OCI-LY7 (cell line): ENCODE results near the gene SYK. TPM values are rescaled to one million over a fixed set of nuclear protein-coding genes. Genes with fewer than 3 reads are reported as not detected.

Experiments
- BruUV-seq: library from RNA; stranded (reverse); fragments of 400-500 nt; replicated peaks from 2 replicates; lab custom pipeline; 2021; lab: Mats Ljungman, UMichigan
- CTCF ChIA-PET: fragments of 300-600 bp; sonication (Branson Sonifier 250); formaldehyde crosslinking; loops from one replicate; lab custom pipeline; 2022; ENCODE audit warnings: antibody characterized with exemption; ENCODE audit not compliant: unreplicated experiment; lab: Charles Lee
- POLR2A ChIA-PET: fragments of 300-600 bp; sonication (Branson Sonifier 250); formaldehyde crosslinking; loops from one replicate; lab custom pipeline; 2022; ENCODE audit warnings: antibody characterized with exemption; lab: Charles Lee
- DNase-seq: peaks from one replicate; pipeline ENCODE4 v3.0.0-alpha.2; 2015; ENCODE audit warnings: low spot score
- H2AFZ ChIP-seq: fragments of 200-600 bp; sonication (generic), shearing (Covaris generic); 2 replicates; pipeline ENCODE4 v1.6.1; 2014; ENCODE audit warnings: mild to moderate bottlenecking, antibody characterized with exemption, low read length, moderate library complexity
- H3K27ac ChIP-seq: fragments of 200-600 bp; sonication (generic); 2 replicates; pipeline ENCODE4 v1.5.1; 2014; ENCODE audit warnings: mixed run types, low read depth, mild to moderate bottlenecking, moderate library complexity, low read length, inconsistent platforms; ENCODE audit not compliant: poor library complexity, severe bottlenecking
- H3K36me3 ChIP-seq: fragments of 200-600 bp; sonication (generic); 2 replicates; pipeline ENCODE4 v1.6.1; 2014; ENCODE audit warnings: mild to moderate bottlenecking, antibody characterized with exemption, low read length, moderate library complexity, mixed read lengths; ENCODE audit not compliant: insufficient read depth
- H3K4me1 ChIP-seq: fragments of 200-600 bp; sonication (generic); 2 replicates; pipeline ENCODE4 v1.5.1; 2014; ENCODE audit warnings: mild to moderate bottlenecking, low read length; ENCODE audit not compliant: insufficient read depth, poor library complexity, severe bottlenecking
- H3K4me2 ChIP-seq: fragments of 200-600 bp; sonication (generic); 2 replicates; pipeline ENCODE4 v1.6.1; 2014; ENCODE audit warnings: mild to moderate bottlenecking, low read length
- H3K4me3 ChIP-seq: fragments of 200-600 bp; sonication (generic); 2 replicates; pipeline ENCODE4 v1.5.1; 2014; ENCODE audit warnings: mild to moderate bottlenecking, low read depth, low read length; ENCODE audit not compliant: poor library complexity, severe bottlenecking
- H3K79me2 ChIP-seq: fragments of 200-600 bp; sonication (generic); 2 replicates; pipeline ENCODE4 v1.6.1; 2016; ENCODE audit warnings: low read depth, mild to moderate bottlenecking, low read length, moderate library complexity, mixed read lengths; ENCODE audit not compliant: insufficient read depth
- H3K9me2 ChIP-seq: fragments of 200-600 bp; sonication (generic); 2 replicates; pipeline ENCODE4 v1.6.1; 2016; ENCODE audit warnings: mild to moderate bottlenecking, low read length, mixed read lengths; ENCODE audit not compliant: insufficient read depth
- H3K9me3 ChIP-seq: fragments of 200-600 bp; sonication (generic); 2 replicates; pipeline ENCODE4 v1.6.1; 2014; ENCODE audit warnings: mild to moderate bottlenecking, mixed run types, low read length, mixed read lengths
- H4K20me1 ChIP-seq: fragments of 200-600 bp; sonication (generic); 2 replicates; pipeline ENCODE4 v1.6.1; 2014; ENCODE audit warnings: mild to moderate bottlenecking, antibody characterized with exemption, low read length, moderate library complexity, mixed read lengths; ENCODE audit not compliant: insufficient read depth
- CTCF ChIP-seq: fragments of 200-600 bp; sonication (generic); conservative IDR thresholded peaks from 2 replicates; pipeline ENCODE4 v1.5.1; 2014; ENCODE audit warnings: mild to moderate bottlenecking, antibody characterized with exemption, low read length, moderate library complexity, mixed read lengths
- EZH2phosphoT487 ChIP-seq: fragments of 200-600 bp; sonication (generic); IDR thresholded peaks from 2 replicates; pipeline ENCODE4 v1.6.1; 2018; ENCODE audit warnings: low read depth, borderline replicate concordance, mild to moderate bottlenecking, mixed run types, antibody characterized with exemption, low read length, moderate library complexity, mixed read lengths
- intact Hi-C: fragments of 100-400 bp; cut with micrococcal nuclease; formaldehyde crosslinking; loops from one replicate; pipeline ENCODE4 v1.10.0; 2022; ENCODE audit not compliant: unreplicated experiment
- total RNA-seq, 2 experiments: library from RNA; depleted of rRNA in 1 of 2; stranded (reverse); fragments of >200 nt in 1 of 2; shearing (Covaris generic) in 1 of 2; gene quantifications; 2 replicates each; pipeline ENCODE4 v1.2.3, GENCODE V29; 2014 to 2022

The SYK gene
- total RNA-seq, 2 experiments from 2014 or later = 112 to 175 TPM

GRCh38 chr9:90842176-90842777 is 40.7 kb downstream of the SYK start:
- Histone ChIP-seq H3K9me3 (no peaks in the 10 kb centered on the region), H3K4me1 (peaks cover 41% of the 10 kb centered on the region), H3K79me2 (peaks cover 57% of the 10 kb centered on the region), H2AFZ (no peak overlapping the region), H3K36me3 (peaks cover 98% of the 10 kb centered on the region), H3K4me2 (no peak overlapping the region), H4K20me1 (no peaks in the 10 kb centered on the region), H3K27ac (peak overlapping the region; percentile 35), H3K9me2 (no peaks in the 10 kb centered on the region), H3K4me3 (no peak overlapping the region)
- POLR2A ChIA-PET = no interaction called here
- DNase-seq = no peak
- CTCF ChIA-PET = no interaction called here
- no TSS peak for BruUV-seq
- intact Hi-C loops = no loop called here
- TF ChIP-seq CTCF (no peak), EZH2phosphoT487 (no peak)

GRCh38 chr9:90842996-90843395 is 41.4 kb downstream of the SYK start:
- Histone ChIP-seq H3K79me2 (peaks cover 49% of the 10 kb centered on the region), H3K27ac (peak overlapping the region; percentile 35), H3K9me3 (no peaks in the 10 kb centered on the region), H3K36me3 (peaks cover 98% of the 10 kb centered on the region), H3K4me3 (no peak overlapping the region), H3K9me2 (no peaks in the 10 kb centered on the region), H4K20me1 (0 out of 2 replicates have a peak, but pooled peaks cover 4% of the 10 kb centered on the region), H2AFZ (no peak overlapping the region), H3K4me2 (no peak overlapping the region), H3K4me1 (peaks cover 33% of the 10 kb centered on the region)
- no TSS peak for BruUV-seq
- ChIA-PET CTCF (no interaction called here), POLR2A (no interaction called here)
- DNase-seq = no peak
- intact Hi-C loops = no loop called here
- TF ChIP-seq EZH2phosphoT487 = no peak

- CTCF ChIA-PET = no interaction called here
- intact Hi-C loops = no loop called here
- TF ChIP-seq CTCF (no peak), EZH2phosphoT487 (no peak)
These were observed 41.9 kb downstream of the SYK start for GRCh38 chr9:90843525-90843924.

More at GRCh38 chr9:90843525-90843924, 41.9 kb downstream of the SYK start:
- Histone ChIP-seq H3K9me3 (no peaks in the 10 kb centered on the region), H3K36me3 (peaks cover 98% of the 10 kb centered on the region), H3K4me1 (peaks cover 28% of the 10 kb centered on the region), H3K4me2 (no peak overlapping the region), H4K20me1 (0 out of 2 replicates have a peak, but pooled peaks cover 4% of the 10 kb centered on the region), H3K4me3 (no peak overlapping the region), H3K27ac (peak overlapping the region; percentile 35), H3K79me2 (peaks cover 44% of the 10 kb centered on the region), H3K9me2 (no peaks in the 10 kb centered on the region), H2AFZ (no peak overlapping the region)
- DNase-seq = no peak
- POLR2A ChIA-PET = interaction anchor here (0.6 kb wide), 1 partner anchor 844 kb away, joined by 4 read pairs; no protein-coding TSS in a partner anchor
- BruUV-seq = no TSS peak
